Measurements from ENCODE around the gene HDHD5. TPM values are rescaled to one million over a fixed set of nuclear protein-coding genes. Genes with fewer than 3 reads are reported as not detected.

The HDHD5 gene
- total and polyA plus RNA-seq, 10 of the 15 experiments (the other 5 are each of a cell fraction or from before 2014, with no cell fraction given) = 1.7 to 68.0 (median 49.9) TPM

DNA sequence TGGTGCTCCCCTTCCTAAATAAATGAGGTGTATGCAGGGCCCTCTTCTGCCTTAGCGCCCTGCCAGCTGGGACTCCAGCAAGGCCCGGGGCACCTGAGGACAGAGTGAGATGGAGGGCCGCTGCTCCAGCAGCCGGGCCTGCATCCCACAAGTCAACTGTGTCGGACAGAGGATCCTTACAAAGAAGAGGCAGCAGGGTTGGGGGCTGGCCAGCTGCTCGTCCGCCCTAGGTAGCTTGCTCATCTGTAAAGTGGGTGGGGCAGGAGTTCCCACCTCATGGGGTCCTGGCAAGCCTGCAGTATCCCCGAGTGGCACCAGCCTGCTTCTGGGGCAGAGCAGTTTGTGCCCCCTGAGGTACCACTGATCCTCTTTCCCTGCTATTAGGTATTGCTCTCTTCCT is 45.5 kb downstream of the HDHD5 start:
- ChIA-PET CTCF (no interaction called here), POLR2A (interaction anchor here (0.7 kb wide), 1 partner anchor 26 kb away, joined by 5 read pairs; no protein-coding TSS in a partner anchor), SMC1A (ENCODE audit: uncharacterized antibody, unreplicated experiment) (no interaction called here), RAD21 (ENCODE audit: unreplicated experiment) (no interaction called here)
- TF ChIP-seq MYC (IDR thresholded peaks at IDR 0.05; ENCODE audit: insufficient read depth, insufficient read length, insufficient replicate concordance, low read length, severe bottlenecking) (no peak), RB1 (IDR thresholded peaks at IDR 0.05; ENCODE audit: borderline replicate concordance) (no peak), ZSCAN29 (IDR thresholded peaks at IDR 0.05) (no peak), FOXM1 (IDR thresholded peaks at IDR 0.05; ENCODE audit: low read depth, low read length) (no peak), TARDBP (IDR thresholded peaks at IDR 0.05; ENCODE audit: borderline replicate concordance) (no peak), ATF7 (IDR thresholded peaks at IDR 0.05; ENCODE audit: low read depth) (no peak), ZBED1 (IDR thresholded peaks at IDR 0.05; ENCODE audit: borderline replicate concordance) (no peak), HSF1 (IDR thresholded peaks at IDR 0.05; ENCODE audit: low read depth, low read length) (no peak), MYB (IDR thresholded peaks at IDR 0.05; ENCODE audit: borderline replicate concordance, low read depth, low read length) (no peak), SIN3A (IDR thresholded peaks at IDR 0.05; ENCODE audit: low read depth, low read length) (no peak)
- no peaks in the 10 kb centered on the region for H3K9me3 ChIP-seq (replicated peaks; ENCODE audit: control insufficient read depth, insufficient read depth, low read length)
- in situ Hi-C loops (cut with MboI) (no loop called here), intact Hi-C loops (cut with micrococcal nuclease; ENCODE audit: unreplicated experiment) (no loop called here)
- WGBS (ENCODE audit: insufficient coverage, insufficient replicate concordance, low lambda C conversion rate, missing lambda C conversion rate) = 73% methylated on average over 8 of the region's 8 CpGs
- no peaks in the 10 kb centered on the region for H3K79me2 ChIP-seq (ENCODE audit: control insufficient read depth, insufficient read depth, low read length)
- H3K27ac ChIP-seq (ENCODE audit: control insufficient read depth, insufficient read depth) = no peak overlapping the region
- no peaks in the 10 kb centered on the region for H4K20me1 ChIP-seq (ENCODE audit: control insufficient read depth, insufficient read depth)
- BruUV-seq (replicated peaks) = no TSS peak
- peaks cover 0 to 10% of the 10 kb centered on the region in 2 experiments; a peak in 3 of 4 replicates for H3K36me3 ChIP-seq (ENCODE audit: control insufficient read depth in 2 of 2, insufficient read depth in 2 of 2, low read length in 1 of 2)
- peaks cover 15% of the 10 kb centered on the region for H3K4me1 ChIP-seq (ENCODE audit: control insufficient read depth, insufficient read depth, low read length)
- FAIRE-seq (no peak), DNase-seq (ENCODE audit: low read depth, low spot score) (no peak), ATAC-seq (no peak)
- H2AFZ ChIP-seq (ENCODE audit: control insufficient read depth, low read depth, low read length) = no peak overlapping the region
- no peak overlapping the region for H3K4me2 ChIP-seq (ENCODE audit: control insufficient read depth, insufficient read depth)
- H3K27me3 ChIP-seq (replicated peaks in 1 of 2; ENCODE audit: control insufficient read depth in 2 of 2, insufficient read depth in 2 of 2, low read length in 1 of 2) = no peaks in the 10 kb centered on the region
- no peak overlapping the region for H3K9ac ChIP-seq (ENCODE audit: control insufficient read depth, insufficient read depth, low read length)
- H3K4me3 ChIP-seq = no peak overlapping the region
